NCI-H510A (cell line): ENCODE measurements around the gene LRIG2.
"Not testable (repeated sequence)": the region's sequence is repeated elsewhere in the genome, so short reads cannot be mapped to it uniquely, and the experiment has no call there.

Source experiments
- DNase-seq: peaks from one replicate; lab custom pipeline; 2025; lab: John Stamatoyannopoulos, UW

LRIG2 gene

GRCh38 chr1:113063456-113063855 is 9.5 kb upstream of the LRIG2 start:
- DNase-seq, result not testable (repeated sequence)

GRCh38 chr1:113072141-113072756 is 749 bp upstream of the LRIG2 start:
- DNase-seq, result no peak

- DNase-seq, result no peak
Observed at GRCh38 chr1:113073479-113073950, 517 bp downstream of the LRIG2 start.

GRCh38 chr1:113074237-113074636 is 1.2 kb downstream of the LRIG2 start:
- no peak for DNase-seq

DNA sequence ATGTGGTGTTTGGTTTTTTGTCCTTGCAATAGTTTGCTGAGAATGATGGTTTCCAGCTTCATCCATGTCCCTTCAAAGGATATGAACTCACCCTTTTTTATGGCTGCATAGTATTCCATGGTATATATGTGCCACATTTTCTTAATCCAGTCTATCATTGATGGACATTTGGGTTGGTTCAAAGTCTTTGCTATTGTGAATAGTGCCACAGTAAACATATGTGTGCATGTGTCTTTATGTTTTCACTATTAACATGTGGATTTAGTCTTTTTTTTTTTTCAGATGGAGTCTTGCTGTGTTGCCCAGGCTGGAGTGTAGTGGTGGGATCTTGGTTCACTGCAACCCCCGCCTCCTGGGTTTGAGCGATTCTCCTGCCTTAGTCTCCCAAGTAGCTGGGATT is 5.0 kb downstream of the LRIG2 start:
- DNase-seq, result not testable (repeated sequence)

DNA sequence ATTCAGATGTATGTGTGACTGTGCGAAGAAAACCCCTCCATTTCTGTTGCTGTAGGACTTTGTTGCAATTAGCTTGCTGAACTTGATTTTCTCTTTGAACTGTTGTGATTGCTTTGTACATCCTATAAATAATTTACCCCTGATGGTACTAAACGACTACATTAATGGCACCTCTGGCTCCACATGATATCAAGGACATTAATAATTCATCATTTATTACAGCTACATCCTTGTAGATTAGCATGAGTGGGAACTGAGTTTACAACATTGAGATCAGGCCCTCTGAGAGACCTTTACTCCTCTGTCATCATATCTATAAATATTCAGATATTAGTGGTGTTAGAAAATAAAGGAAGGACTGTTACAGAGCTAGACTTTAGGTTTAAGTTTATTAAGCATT is 13.5 kb downstream of the LRIG2 start:
- no peak for DNase-seq

GRCh38 chr1:113088972-113089371 is 16.0 kb downstream of the LRIG2 start:
- no peak for DNase-seq

DNA sequence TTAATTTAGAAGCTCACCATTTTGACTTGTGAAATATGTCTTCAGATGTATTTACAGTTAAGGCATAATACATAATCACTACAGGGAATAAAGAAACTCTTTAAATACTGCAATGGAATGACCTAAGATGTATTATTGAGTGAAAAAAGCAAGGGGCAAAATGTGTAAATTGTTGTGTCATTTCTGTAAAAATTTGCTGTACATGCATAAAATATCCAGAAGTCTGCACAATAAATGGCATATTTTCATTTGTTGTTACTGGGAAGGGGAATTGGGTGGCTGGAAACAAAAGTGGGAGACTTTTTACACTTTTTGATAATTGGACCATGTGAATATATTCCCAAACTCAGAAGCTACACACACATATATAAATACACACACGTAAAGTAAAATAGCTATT is 17.1 kb downstream of the LRIG2 start:
- no peak for DNase-seq

- DNase-seq, result no peak
Observed at GRCh38 chr1:113091988-113092594, 19.1 kb downstream of the LRIG2 start.

DNA sequence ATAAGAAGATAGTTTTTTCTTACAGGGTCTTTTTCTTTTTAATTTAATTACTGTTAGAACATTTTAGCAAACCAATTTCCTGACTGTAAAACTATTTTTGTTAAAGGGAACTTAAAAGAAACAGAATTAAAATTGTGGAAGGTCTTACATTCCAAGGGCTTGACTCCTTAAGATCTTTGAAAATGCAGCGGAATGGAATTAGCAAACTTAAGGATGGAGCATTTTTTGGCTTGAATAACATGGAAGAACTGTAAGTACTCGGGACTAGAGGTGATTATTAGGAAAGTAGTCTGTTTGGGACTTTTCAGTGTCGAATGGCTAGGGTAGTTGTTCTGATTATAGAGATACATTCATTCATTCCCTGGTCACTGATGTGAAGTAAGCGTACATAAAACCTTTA is 21.5 kb downstream of the LRIG2 start:
- no peak for DNase-seq

GRCh38 chr1:113095790-113096455 is 22.9 kb downstream of the LRIG2 start:
- DNase-seq, result no peak

- no peak for DNase-seq
Observed at GRCh38 chr1:113096493-113096892, 23.5 kb downstream of the LRIG2 start.

DNA sequence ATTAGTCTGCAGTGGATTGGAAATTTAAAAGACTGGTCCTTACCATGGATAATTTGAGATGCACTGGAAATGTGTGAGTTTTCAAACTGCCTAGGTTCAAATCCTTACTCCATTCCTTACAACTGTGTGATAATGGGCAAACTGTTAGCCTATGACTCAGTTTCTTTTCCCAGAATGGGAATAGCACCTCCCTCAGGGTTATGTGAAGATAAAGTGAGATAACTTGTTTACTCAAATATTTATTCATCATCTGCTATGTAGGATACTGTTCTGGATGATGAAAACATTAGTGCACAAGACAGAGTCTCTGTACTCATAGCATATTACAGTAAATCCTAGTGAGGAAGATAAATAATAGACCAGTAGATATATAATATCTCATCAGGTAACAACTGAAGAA is 28.6 kb downstream of the LRIG2 start:
- no peak for DNase-seq

DNA sequence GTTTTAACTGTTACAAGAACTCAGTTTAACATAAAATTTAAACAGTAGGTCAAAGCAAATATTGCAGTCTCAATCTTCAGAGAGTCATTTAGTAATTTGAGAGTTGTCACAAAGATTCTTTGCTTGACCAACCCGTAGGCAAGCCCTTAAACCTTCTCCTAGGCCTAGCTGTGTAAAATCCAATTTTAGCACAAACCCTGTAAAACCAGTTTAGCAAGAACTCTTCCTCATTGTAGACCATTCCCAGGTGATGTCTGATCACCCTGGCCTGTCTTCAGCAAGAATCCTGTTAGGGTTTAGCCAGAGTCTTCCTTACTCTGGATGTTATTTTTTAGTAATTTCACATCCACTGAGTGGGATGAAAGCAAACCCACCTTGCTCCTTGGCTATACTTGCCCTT is 30.1 kb downstream of the LRIG2 start:
- peak; percentile 9 for DNase-seq

GRCh38 chr1:113103977-113104376 is 31.0 kb downstream of the LRIG2 start:
- no peak for DNase-seq

DNA sequence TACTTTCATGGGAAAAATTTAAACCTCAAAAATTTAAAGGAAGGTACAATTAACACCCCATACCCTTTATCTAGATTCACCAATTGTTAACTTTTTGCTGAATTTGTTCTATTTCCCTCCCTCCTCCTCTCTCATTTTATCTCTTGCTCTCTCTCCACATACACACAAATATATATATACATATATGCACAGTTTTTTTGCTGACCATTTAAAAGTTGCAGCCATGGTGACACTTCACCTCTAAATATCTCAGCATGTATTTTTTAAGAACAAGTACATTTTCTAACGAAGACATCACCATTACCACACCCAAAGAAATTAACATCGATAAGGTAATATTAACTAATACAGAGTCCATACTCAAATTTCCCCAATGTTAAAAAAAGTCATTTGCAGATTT is 33.9 kb downstream of the LRIG2 start:
- no peak for DNase-seq

- DNase-seq, result no peak
Observed at GRCh38 chr1:113109908-113110554, 37.0 kb downstream of the LRIG2 start.

DNA sequence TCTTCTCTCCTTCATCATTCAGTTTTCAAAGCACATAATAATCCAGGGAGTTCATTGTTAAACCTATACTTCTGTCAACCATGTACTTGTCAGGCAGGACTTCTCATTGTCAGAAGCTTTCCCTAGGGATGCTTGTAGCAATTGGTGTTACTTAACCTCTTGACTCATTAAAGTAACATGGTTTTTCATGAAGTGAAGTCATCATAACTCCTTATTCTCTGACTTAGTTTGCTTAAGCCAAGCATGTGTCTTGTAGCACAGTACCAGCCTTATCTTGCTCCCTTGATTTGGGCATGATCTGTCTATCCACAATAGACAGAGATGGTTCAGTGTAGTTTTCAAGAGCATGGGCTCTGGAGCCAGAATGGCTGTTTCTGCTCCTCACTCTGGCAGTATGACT is 45.3 kb downstream of the LRIG2 start:
- DNase-seq, result no peak

GRCh38 chr1:113123737-113124136 is 50.7 kb downstream of the LRIG2 start:
- no peak for DNase-seq

GRCh38 chr1:113124366-113124765 is 51.4 kb downstream of the LRIG2 start:
- no peak for DNase-seq

GRCh38 chr1:113125517-113125916 is 52.5 kb downstream of the LRIG2 start:
- no peak for DNase-seq

- no peak for DNase-seq
Observed at GRCh38 chr1:113126207-113126606, 53.2 kb downstream of the LRIG2 start.

DNA sequence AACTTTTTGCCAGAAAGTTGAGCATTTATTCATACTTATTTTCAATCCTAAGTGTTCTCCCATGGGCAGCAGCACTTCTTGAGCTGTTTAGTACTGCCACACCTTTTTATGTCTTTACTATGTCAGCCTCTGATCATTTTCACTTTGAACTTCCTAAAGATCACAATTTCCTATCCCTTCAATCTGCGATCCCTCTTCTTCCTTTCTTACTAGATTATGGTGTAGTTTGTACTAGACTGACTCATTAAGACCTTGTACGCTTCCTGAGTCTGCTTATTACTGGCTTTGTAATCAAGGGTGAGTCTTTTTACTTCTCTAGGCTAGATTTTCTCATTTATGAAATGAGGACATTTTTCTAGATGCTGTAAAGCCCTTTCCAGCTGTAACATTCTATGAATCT is 55.1 kb downstream of the LRIG2 start:
- no peak for DNase-seq
